ENCODE data around the gene MDP1. TPM values are rescaled to one million over a fixed set of nuclear protein-coding genes. Genes with fewer than 3 reads are reported as not detected.

Gene MDP1
- total RNA-seq, 4 donors from 2014 or later, result 13.1 to 55.9 (median 25.4) TPM

DNA sequence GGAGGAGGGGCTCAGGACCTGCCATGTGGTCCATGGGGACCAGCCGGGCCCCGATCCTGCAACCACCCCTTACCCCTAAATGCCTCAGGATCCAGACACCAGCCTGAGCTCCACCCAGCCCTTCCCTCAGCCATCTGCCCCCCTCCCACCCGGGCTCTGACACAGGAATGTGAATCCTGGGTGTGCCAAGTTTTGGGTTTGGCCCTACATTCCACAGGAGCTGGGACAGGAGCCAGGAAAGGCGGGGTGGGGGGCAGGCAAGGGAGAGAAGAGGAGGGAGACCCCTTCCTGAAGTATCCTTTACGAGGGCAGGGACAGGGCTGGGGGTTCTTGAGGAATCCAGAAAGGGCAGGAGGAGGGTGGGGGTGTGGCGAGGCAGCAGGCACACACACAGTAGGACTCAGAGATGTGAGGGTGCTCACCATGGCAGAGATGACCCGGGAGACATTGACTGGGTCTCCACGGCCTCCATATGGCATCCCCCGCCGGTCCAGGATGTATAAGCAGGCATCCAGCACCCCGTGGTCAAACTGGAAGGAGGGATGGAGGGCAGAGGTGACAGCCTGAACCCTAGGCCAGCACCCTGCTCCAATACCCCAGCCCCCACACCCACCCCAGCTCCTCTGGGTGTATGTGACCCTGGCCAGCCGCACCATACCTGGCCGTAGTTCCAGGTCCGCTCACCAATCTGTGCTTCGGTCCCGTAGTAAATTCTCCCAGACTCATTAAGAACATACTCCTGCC is 43.6 kb upstream of the MDP1 start:
- Histone ChIP-seq H3K36me3 (no peaks in the 10 kb centered on the region), H3K27me3 (no peaks in the 10 kb centered on the region), H3K4me3 (replicated peaks in 1 of 3) (no peak overlapping the region), H3K4me1 (peaks cover 15 to 16% of the 10 kb centered on the region in 2 donors), H3K9me3 (no peaks in the 10 kb centered on the region), H3K27ac (peak overlapping the region; percentile 45 to 56 (median 49))
- DNase-seq, result peak; percentile 79 to 85
- no peak for TF ChIP-seq POLR2A (IDR thresholded peaks at IDR 0.05)
- TF ChIP-seq CTCF (IDR thresholded peaks at IDR 0.05), result no peak
- 68 to 75% methylated on average over 10 to 15 of the region's 16 CpGs for WGBS, 2 donors
- intact Hi-C loops (cut with DNase I), result no loop called here

- peak overlapping the region in 1 of 3 donors; percentile 56 for H3K27ac ChIP-seq
- intact Hi-C loops (cut with DNase I), result no loop called here
- no peaks in the 10 kb centered on the region for H3K36me3 ChIP-seq
- H3K27me3 ChIP-seq, result no peaks in the 10 kb centered on the region
- no peaks in the 10 kb centered on the region for H3K9me3 ChIP-seq
- H3K4me1 ChIP-seq, result peaks cover 15 to 16% of the 10 kb centered on the region in 2 donors
- WGBS, 2 donors, result 90 to 95% methylated on average over 17 to 18 of the region's 18 CpGs
- no peak overlapping the region for H3K4me3 ChIP-seq (replicated peaks in 1 of 3)
- no peak for DNase-seq
- TF ChIP-seq POLR2A (IDR thresholded peaks at IDR 0.05), result no peak
- TF ChIP-seq CTCF (IDR thresholded peaks at IDR 0.05), result no peak
Measured at GRCh38 chr14:24258548-24259265, 42.8 kb upstream of the MDP1 start.

GRCh38 chr14:24258119-24258518 is 42.3 kb upstream of the MDP1 start:
- TF ChIP-seq CTCF (IDR thresholded peaks at IDR 0.05) (no peak), POLR2A (IDR thresholded peaks at IDR 0.05) (no peak)
- peaks cover 15 to 16% of the 10 kb centered on the region in 2 donors for H3K4me1 ChIP-seq
- no peaks in the 10 kb centered on the region for H3K9me3 ChIP-seq
- WGBS, 2 donors, result 89 to 90% methylated on average over 9 of the region's 9 CpGs
- no peaks in the 10 kb centered on the region for H3K27me3 ChIP-seq
- H3K4me3 ChIP-seq (replicated peaks in 1 of 3), result no peak overlapping the region
- DNase-seq, result no peak
- intact Hi-C loops (cut with DNase I), result no loop called here
- no peaks in the 10 kb centered on the region for H3K36me3 ChIP-seq
- no peak overlapping the region for H3K27ac ChIP-seq

DNA sequence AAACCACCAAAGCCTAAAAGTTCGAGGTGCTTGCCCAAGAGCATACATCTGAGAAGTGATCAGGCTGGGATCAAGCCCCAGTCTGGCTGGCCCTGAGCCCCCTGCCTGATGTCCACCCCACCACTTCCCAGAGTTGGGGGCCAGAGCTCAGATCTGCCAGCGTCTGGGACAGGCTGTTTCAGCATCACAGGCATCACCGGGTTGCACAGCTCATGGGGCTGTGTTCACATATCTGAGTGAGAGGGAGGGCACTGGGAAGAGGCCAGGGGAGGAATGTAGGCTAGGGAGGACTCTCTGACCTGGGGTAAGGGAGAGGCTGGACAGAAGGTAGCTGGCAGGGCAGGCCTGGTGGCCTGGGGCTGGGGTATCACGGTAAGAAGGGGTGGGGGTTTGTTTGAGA is 41.1 kb upstream of the MDP1 start:
- Histone ChIP-seq H3K27me3 (no peaks in the 10 kb centered on the region), H3K36me3 (no peaks in the 10 kb centered on the region), H3K4me3 (replicated peaks in 1 of 3) (no peak overlapping the region), H3K27ac (no peak overlapping the region), H3K9me3 (no peaks in the 10 kb centered on the region), H3K4me1 (peaks cover 15 to 16% of the 10 kb centered on the region in 2 donors)
- no peak for DNase-seq
- WGBS, 2 donors, result 74 to 79% methylated on average over 4 of the region's 4 CpGs
- intact Hi-C loops (cut with DNase I), result no loop called here
- TF ChIP-seq CTCF (IDR thresholded peaks at IDR 0.05) (no peak), POLR2A (IDR thresholded peaks at IDR 0.05) (no peak)

All from thyroid gland (tissue), 4 donors.